ENCODE results near the gene DGAT2.

Gene DGAT2

GRCh38 chr11:75797116-75797515 lies 28.5 kb downstream of the DGAT2 start:
- TF ChIP-seq RAD21 (IDR thresholded peaks at IDR 0.05; ENCODE audit: low read depth), result no peak
- TF ChIP-seq YY1 (IDR thresholded peaks at IDR 0.05; ENCODE audit: low read depth), result no peak

- TF ChIP-seq YY1 (IDR thresholded peaks at IDR 0.05; ENCODE audit: low read depth) (no peak), EP300 (IDR thresholded peaks at IDR 0.05; ENCODE audit: borderline replicate concordance) (no peak), REST (IDR thresholded peaks at IDR 0.05; ENCODE audit: low read depth) (no peak), TAF1 (IDR thresholded peaks at IDR 0.05; ENCODE audit: low read depth) (no peak), CREB1 (IDR thresholded peaks at IDR 0.05; ENCODE audit: low read depth) (no peak), NFIC (IDR thresholded peaks at IDR 0.05) (no peak), TCF12 (IDR thresholded peaks at IDR 0.05; ENCODE audit: low read depth) (no peak), RAD21 (IDR thresholded peaks at IDR 0.05; ENCODE audit: low read depth) (no peak), EGR1 (IDR thresholded peaks at IDR 0.05) (no peak), FOXM1 (IDR thresholded peaks at IDR 0.05; ENCODE audit: borderline replicate concordance, low read depth) (no peak), ZBTB7A (IDR thresholded peaks at IDR 0.05; ENCODE audit: low read depth) (no peak), CEBPB (IDR thresholded peaks at IDR 0.05) (no peak), TEAD4 (IDR thresholded peaks at IDR 0.05) (no peak)
- TF ChIP-seq, protein P1, sequence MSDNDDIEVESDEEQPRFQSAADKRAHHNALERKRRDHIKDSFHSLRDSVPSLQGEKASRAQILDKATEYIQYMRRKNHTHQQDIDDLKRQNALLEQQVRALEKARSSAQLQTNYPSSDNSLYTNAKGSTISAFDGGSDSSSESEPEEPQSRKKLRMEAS (IDR thresholded peaks at IDR 0.05), result no peak
- TF ChIP-seq, protein P2, sequence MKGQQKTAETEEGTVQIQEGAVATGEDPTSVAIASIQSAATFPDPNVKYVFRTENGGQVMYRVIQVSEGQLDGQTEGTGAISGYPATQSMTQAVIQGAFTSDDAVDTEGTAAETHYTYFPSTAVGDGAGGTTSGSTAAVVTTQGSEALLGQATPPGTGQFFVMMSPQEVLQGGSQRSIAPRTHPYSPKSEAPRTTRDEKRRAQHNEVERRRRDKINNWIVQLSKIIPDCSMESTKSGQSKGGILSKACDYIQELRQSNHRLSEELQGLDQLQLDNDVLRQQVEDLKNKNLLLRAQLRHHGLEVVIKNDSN (IDR thresholded peaks at IDR 0.05), result no peak
Observed at GRCh38 chr11:75797792-75798191, 29.2 kb downstream of the DGAT2 start.

DNA sequence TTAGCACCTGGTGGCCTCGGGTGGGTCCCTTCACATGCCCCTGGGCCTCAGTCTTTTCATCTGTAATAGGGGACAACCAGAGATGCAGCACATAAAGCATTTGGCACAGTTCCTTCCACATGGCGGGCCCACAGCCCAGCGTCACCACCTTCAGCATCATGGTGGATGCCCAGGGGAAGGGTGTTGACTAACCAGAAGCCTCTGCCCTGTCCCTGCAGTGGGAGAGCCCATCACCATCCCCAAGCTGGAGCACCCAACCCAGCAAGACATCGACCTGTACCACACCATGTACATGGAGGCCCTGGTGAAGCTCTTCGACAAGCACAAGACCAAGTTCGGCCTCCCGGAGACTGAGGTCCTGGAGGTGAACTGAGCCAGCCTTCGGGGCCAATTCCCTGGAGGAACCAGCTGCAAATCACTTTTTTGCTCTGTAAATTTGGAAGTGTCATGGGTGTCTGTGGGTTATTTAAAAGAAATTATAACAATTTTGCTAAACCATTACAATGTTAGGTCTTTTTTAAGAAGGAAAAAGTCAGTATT lies 31.6 kb downstream of the DGAT2 start:
- no peak for TF ChIP-seq RAD21 (IDR thresholded peaks at IDR 0.05; ENCODE audit: low read depth)
- no peak for TF ChIP-seq FOXM1 (IDR thresholded peaks at IDR 0.05; ENCODE audit: borderline replicate concordance, low read depth)
- no peak for TF ChIP-seq EP300 (IDR thresholded peaks at IDR 0.05; ENCODE audit: borderline replicate concordance)
- no peak for TF ChIP-seq TCF12 (IDR thresholded peaks at IDR 0.05; ENCODE audit: low read depth)
- no peak for TF ChIP-seq REST (IDR thresholded peaks at IDR 0.05; ENCODE audit: low read depth)
- TF ChIP-seq, protein P2 (IDR thresholded peaks at IDR 0.05), result no peak
- no peak for TF ChIP-seq ZBTB7A (IDR thresholded peaks at IDR 0.05; ENCODE audit: low read depth)

DNA sequence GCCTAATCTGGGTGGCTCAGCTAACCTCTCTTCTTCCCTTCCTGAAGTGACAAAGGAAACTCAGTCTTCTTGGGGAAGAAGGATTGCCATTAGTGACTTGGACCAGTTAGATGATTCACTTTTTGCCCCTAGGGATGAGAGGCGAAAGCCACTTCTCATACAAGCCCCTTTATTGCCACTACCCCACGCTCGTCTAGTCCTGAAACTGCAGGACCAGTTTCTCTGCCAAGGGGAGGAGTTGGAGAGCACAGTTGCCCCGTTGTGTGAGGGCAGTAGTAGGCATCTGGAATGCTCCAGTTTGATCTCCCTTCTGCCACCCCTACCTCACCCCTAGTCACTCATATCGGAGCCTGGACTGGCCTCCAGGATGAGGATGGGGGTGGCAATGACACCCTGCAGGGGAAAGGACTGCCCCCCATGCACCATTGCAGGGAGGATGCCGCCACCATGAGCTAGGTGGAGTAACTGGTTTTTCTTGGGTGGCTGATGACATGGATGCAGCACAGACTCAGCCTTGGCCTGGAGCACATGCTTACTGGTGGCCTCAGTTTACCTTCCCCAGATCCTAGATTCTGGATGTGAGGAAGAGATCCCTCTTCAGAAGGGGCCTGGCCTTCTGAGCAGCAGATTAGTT lies 32.3 kb downstream of the DGAT2 start:
- TF ChIP-seq REST (IDR thresholded peaks at IDR 0.05; ENCODE audit: low read depth) (no peak), RAD21 (IDR thresholded peaks at IDR 0.05; ENCODE audit: low read depth) (no peak), TCF12 (IDR thresholded peaks at IDR 0.05; ENCODE audit: low read depth) (no peak), CEBPB (IDR thresholded peaks at IDR 0.05) (no peak), EGR1 (IDR thresholded peaks at IDR 0.05) (no peak), EP300 (IDR thresholded peaks at IDR 0.05; ENCODE audit: borderline replicate concordance) (no peak), FOXM1 (IDR thresholded peaks at IDR 0.05; ENCODE audit: borderline replicate concordance, low read depth) (no peak), TAF1 (IDR thresholded peaks at IDR 0.05; ENCODE audit: low read depth) (no peak), CREB1 (IDR thresholded peaks at IDR 0.05; ENCODE audit: low read depth) (no peak), TEAD4 (IDR thresholded peaks at IDR 0.05) (no peak), NFIC (IDR thresholded peaks at IDR 0.05) (no peak), ZBTB7A (IDR thresholded peaks at IDR 0.05; ENCODE audit: low read depth) (no peak), YY1 (IDR thresholded peaks at IDR 0.05; ENCODE audit: low read depth) (no peak)
- TF ChIP-seq, protein P2 (IDR thresholded peaks at IDR 0.05), result no peak
- TF ChIP-seq, protein P1 (IDR thresholded peaks at IDR 0.05), result no peak

Data from Ishikawa (cell line).